ENCODE results near the gene OR8K3.

GRCh38 chr11:56307836-56308235 lies 7.1 kb upstream of the OR8K3 start:
- TF ChIP-seq CTCF (IDR thresholded peaks at IDR 0.05) (no peak), REST (IDR thresholded peaks at IDR 0.05; ENCODE audit: insufficient read depth in 1 of 2, low read depth in 2 of 2, low read length in 1 of 2) (no peak), POLR2AphosphoS5 (IDR thresholded peaks at IDR 0.05; ENCODE audit: low read depth, low read length) (no peak), SIN3A (IDR thresholded peaks at IDR 0.05; ENCODE audit: borderline replicate concordance, insufficient read depth, low read depth, low read length) (no peak)
